GM12872 (cell line): ENCODE data around the gene LDB2.

ENCODE experiments used
- TF ChIP-seq, protein P1 (sequence below): IDR thresholded peaks from 3 replicates; pipeline ENCODE4 v1.5.1; 2011; ENCODE audit warnings: low read depth, mild to moderate bottlenecking, low read length, moderate library complexity; ENCODE audit not compliant: insufficient read depth

The LDB2 gene

DNA sequence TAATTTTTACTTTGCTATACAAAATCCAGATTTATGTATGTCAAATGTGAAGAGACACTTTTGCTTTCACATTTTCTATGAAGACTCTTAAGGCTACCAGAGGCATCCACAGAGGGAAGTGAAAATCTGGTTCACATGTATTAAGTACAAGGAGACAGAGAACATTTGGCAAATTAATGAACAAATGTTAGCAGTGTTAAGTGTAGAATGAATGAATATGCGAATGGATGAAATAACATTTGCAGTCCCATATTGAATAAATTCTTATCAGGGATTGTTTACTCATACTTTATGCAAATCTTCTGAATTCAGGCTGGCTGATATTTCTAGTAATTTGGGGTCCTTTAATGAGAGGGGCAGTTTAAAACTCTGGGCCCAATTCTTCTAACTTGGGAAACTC lies 159.9 kb downstream of the LDB2 start:
- TF ChIP-seq, protein P1, sequence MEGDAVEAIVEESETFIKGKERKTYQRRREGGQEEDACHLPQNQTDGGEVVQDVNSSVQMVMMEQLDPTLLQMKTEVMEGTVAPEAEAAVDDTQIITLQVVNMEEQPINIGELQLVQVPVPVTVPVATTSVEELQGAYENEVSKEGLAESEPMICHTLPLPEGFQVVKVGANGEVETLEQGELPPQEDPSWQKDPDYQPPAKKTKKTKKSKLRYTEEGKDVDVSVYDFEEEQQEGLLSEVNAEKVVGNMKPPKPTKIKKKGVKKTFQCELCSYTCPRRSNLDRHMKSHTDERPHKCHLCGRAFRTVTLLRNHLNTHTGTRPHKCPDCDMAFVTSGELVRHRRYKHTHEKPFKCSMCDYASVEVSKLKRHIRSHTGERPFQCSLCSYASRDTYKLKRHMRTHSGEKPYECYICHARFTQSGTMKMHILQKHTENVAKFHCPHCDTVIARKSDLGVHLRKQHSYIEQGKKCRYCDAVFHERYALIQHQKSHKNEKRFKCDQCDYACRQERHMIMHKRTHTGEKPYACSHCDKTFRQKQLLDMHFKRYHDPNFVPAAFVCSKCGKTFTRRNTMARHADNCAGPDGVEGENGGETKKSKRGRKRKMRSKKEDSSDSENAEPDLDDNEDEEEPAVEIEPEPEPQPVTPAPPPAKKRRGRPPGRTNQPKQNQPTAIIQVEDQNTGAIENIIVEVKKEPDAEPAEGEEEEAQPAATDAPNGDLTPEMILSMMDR = no peak

DNA sequence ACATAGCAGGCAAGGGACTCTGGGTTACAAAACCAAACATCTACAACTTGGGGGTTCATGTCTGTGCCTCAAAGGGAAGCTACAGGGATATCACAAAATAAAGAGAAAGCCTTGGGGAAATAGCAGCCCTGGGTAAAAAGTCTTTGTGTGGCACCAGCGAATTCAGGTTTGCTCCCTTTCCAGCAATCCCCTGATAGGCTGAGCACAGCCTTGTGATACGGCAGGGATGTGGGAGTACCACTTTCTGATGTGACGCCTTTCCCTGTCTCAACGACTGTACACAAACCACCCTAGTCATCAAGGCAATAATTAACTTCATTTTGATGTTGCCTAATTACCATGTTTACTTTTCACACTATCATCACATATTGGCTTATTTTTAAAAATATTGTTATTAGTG lies 164.9 kb downstream of the LDB2 start:
- TF ChIP-seq, protein P1 = no peak

DNA sequence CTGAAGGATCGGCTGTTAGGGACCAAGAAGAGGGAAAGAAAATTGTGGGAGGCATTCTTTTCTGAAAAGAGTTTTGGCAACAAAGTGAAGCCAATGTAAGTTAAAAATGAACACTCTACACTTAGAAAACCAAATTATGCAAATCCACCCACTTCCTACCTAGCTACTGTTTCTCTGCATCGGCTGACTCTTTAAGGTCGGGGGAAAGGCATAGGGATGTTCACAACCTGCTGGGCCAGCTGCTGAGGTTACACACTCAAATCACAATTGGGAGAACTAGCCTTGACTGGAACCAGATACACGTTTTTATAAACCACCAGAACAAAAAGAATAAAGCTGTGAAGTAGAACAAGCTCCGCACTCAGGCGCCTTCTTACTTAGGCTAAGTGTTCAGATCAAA lies 165.7 kb downstream of the LDB2 start:
- TF ChIP-seq, protein P1 = no peak

DNA sequence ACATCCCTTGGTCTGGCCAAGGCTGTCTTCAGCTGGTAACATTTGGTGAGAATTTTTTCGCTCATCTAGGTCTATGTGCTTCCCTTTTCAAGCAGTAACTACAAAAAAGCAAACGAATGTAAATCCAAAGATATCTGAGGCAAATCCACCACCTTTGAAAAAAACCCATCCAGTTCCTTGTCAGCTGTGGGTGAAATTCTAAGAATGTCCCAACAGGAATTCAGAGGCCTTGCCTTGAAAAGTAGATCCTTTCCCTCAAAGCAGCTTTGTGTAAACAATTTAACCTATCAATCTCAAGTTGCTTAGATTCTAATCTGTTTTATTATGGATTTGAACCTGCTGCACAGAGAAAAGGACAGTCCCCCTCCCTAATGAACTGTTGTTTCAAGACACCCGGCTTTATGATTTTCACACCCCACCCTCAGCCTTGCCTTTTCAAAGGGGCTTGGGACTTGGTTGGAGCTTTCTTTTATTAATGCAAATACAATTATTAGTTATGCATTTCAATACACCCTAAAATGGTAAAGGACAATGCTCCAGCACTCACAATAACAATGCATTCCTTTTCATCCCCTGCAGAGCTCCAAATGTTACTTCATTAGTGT lies 166.6 kb downstream of the LDB2 start:
- TF ChIP-seq, protein P1 = no peak

DNA sequence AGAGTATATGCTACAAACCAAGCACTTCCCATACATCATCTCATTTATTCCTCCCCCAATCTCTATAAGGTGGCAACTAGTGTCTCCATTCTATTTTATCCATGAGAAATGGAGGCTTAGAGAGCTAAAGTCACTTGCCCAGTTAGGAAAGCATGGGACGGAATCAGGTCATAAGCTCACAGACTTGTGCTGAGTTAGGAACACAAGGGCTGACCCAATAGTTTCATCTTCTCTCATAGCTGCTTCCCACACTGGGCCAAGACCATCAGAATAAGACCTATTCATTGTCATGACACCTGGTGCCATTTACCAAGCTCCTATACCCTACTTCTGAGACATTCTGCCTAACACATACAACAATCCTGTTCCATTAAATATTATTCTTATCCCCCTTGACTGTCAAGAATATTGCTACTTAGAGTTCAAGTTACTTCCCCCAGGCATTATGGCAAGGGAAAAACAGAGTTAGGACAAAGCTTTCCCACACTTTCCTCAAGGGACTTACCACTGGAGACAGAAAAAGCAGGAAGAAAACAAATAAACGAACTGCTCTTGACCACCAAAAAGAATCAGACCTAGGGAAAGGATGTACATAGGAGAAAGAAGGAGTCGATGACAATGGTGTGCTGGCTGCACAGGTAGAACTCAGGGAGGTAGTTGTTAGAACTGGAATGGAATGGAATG lies 167.8 kb downstream of the LDB2 start:
- TF ChIP-seq, protein P1 = no peak

DNA sequence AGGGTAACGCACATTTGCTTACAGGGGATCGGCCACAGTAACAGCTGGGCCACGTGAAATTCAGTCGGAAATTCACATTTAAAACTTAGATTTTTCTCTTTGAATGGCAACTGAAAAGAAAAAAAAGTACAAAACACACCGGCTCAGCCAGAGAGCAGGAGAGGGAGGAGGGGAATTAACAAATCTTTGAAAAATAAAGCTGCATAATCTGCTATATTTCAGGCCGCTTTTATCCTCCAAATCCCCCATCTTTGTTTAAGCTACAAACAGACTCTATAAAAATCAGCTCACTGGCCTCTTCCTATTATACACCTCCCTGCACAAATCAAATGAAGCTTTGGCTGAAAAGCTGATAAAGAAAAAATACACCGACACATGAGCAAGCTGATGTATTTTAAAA lies 169.1 kb downstream of the LDB2 start:
- TF ChIP-seq, protein P1 = no peak

DNA sequence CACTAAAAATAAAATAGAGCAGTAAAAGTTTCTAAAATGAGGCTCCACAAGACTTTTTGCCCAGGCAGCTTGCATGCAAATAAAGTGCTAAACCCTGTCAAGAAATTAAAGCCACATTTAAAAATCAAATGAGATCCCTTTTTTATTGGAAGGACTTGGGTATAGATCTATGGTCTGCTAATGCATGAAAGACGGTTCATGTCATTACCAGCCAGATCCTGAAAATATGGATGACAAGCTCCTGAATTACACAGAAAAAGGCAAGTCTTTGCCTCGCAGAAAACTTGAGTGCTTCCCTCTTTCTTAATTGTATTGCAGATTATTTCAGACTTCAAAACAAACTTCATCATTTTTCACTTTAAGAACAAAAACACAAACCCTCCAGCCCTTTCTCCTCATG lies 169.6 kb downstream of the LDB2 start:
- TF ChIP-seq, protein P1 = no peak

DNA sequence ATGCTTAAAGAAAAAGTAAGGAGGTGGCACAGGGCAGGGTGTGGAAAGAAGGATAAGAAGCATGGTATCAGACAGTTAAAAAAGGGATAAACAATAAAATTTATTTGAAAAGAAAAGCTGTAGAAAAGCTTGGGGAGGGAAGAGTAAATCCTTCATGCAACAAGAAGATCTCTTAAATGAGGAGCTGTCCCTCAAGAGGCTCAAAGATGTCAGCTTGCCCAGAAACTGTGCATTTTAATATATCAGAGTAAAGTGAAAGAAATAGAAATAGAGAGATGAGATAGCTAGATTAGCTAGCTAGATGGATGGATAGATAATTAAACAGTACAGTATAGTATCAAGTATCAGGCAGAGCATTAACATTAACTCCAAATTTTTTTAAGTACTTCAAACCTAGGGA lies 170.3 kb downstream of the LDB2 start:
- TF ChIP-seq, protein P1 = no peak
